ENCODE results near the gene NISCH. TPM values are rescaled to one million over a fixed set of nuclear protein-coding genes. Genes with fewer than 3 reads are reported as not detected.

The NISCH gene
- total RNA-seq, 1 experiment from 2014 or later, result 48.6 TPM

- POLR2A ChIA-PET (ENCODE audit: low non-redundant PET), result no interaction called here
- Histone ChIP-seq H3K9me3 (ENCODE audit: low read depth, low read length, poor library complexity, severe bottlenecking) (no peaks in the 10 kb centered on the region), H3K4me1 (ENCODE audit: insufficient read depth, low read length, poor library complexity, severe bottlenecking) (no peaks in the 10 kb centered on the region), H3K36me3 (ENCODE audit: insufficient read depth, low read length, poor library complexity, severe bottlenecking) (no peaks in the 10 kb centered on the region), H3K27me3 (replicated peaks; ENCODE audit: insufficient read depth, low read depth, low read length, poor library complexity) (no peaks in the 10 kb centered on the region), H3K4me3 (ENCODE audit: low read depth, low read length, poor library complexity, severe bottlenecking) (no peak overlapping the region), H3K27ac (ENCODE audit: low read depth, low read length, poor library complexity, severe bottlenecking) (no peak overlapping the region)
- no peak for DNase-seq (ENCODE audit: low spot score)
- CTCF ChIA-PET, result no interaction called here
- TF ChIP-seq CTCF (conservative IDR thresholded peaks at IDR 0.05; ENCODE audit: low read depth, low read length) (no peak), EZH2 (IDR thresholded peaks at IDR 0.05; ENCODE audit: borderline replicate concordance, low read depth, low read length, poor library complexity, severe bottlenecking) (no peak)
- no TSS peak for BruUV-seq (replicated peaks)
- intact Hi-C loops (cut with micrococcal nuclease; ENCODE audit: unreplicated experiment), result no loop called here
Measured at GRCh38 chr3:52479877-52480575, 24.6 kb downstream of the NISCH start.

- POLR2A ChIA-PET (ENCODE audit: low non-redundant PET), result no interaction called here
Measured at GRCh38 chr3:52480768-52481715, 25.6 kb downstream of the NISCH start.

More at GRCh38 chr3:52480768-52481715, 25.6 kb downstream of the NISCH start:
- intact Hi-C loops (cut with micrococcal nuclease; ENCODE audit: unreplicated experiment), result no loop called here
- H3K36me3 ChIP-seq (ENCODE audit: insufficient read depth, low read length, poor library complexity, severe bottlenecking), result no peaks in the 10 kb centered on the region
- H3K4me1 ChIP-seq (ENCODE audit: insufficient read depth, low read length, poor library complexity, severe bottlenecking), result no peaks in the 10 kb centered on the region
- no TSS peak for BruUV-seq (replicated peaks)
- CTCF ChIA-PET, result no interaction called here
- H3K27me3 ChIP-seq (replicated peaks; ENCODE audit: insufficient read depth, low read depth, low read length, poor library complexity), result no peaks in the 10 kb centered on the region
- no peak for DNase-seq (ENCODE audit: low spot score)
- no peak overlapping the region for H3K4me3 ChIP-seq (ENCODE audit: low read depth, low read length, poor library complexity, severe bottlenecking)
- H3K27ac ChIP-seq (ENCODE audit: low read depth, low read length, poor library complexity, severe bottlenecking), result no peak overlapping the region
- TF ChIP-seq EZH2 (IDR thresholded peaks at IDR 0.05; ENCODE audit: borderline replicate concordance, low read depth, low read length, poor library complexity, severe bottlenecking) (no peak), CTCF (conservative IDR thresholded peaks at IDR 0.05; ENCODE audit: low read depth, low read length) (no peak)
- no peaks in the 10 kb centered on the region for H3K9me3 ChIP-seq (ENCODE audit: low read depth, low read length, poor library complexity, severe bottlenecking)
